GM10266 (cell line): Measurements from ENCODE around the gene ASCL2.
A peak's percentile ranks its signal among the peaks of the same experiment; 100 is the strongest.

Source experiments
- DNase-seq: peaks from one replicate; pipeline ENCODE4 v3.0.0; 2012; ENCODE audit errors: extremely low spot score
- CTCF ChIP-seq: IDR thresholded peaks from 2 replicates; pipeline ENCODE4 v1.5.1; 2012; ENCODE audit warnings: mild to moderate bottlenecking, low read depth; ENCODE audit not compliant: control insufficient read depth, insufficient read depth; ENCODE audit errors: missing control alignments

ASCL2 gene

DNA sequence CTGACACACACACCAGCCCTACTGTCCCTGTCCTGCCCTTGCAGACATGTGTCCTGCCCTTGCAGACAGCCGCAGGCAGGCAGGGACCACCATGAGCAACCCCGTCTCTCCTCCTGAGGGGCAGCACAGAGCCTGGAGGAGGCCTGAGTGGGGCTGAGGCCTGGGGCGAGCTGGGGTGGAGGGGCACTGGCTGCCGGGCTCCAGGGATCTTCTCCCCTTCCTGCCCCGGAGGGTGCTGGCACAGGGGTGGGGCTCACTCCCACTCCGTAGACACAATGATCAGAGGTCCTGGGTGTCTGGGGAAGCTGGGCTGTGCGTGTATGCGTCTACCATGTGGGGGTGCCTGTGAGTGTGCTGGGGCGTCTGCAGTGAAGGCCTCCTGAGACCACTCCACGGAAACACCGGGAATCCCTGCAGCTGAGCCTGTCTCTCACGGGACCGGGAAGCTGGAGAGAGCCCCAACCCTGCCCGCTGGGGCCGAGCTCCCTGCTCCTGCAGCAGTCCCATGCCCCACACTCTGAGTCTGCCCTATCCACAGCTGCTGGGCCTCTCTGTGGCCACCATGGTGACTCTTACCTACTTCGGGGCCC lies 32.0 kb upstream of the ASCL2 start:
- no peak for TF ChIP-seq CTCF
- DNase-seq, result no peak

- no peak for TF ChIP-seq CTCF
Observed at GRCh38 chr11:2301631-2302305, 31.4 kb upstream of the ASCL2 start, which contains the start of the genes C11orf21 and TSPAN32. Gene C11orf21, minus strand, starts transcription at chr11:2301918. Its CDS starts 110 bp downstream, at chr11:2301808. Gene TSPAN32, plus strand, starts transcription at chr11:2302013. Its CDS starts 137 bp downstream, at chr11:2302150.

GRCh38 chr11:2300936-2301630 lies 30.7 kb upstream of the ASCL2 start:
- DNase-seq, result no peak

More at GRCh38 chr11:2301631-2302305, 31.4 kb upstream of the ASCL2 start, which contains the start of the genes C11orf21 and TSPAN32:
- DNase-seq, result no peak

DNA sequence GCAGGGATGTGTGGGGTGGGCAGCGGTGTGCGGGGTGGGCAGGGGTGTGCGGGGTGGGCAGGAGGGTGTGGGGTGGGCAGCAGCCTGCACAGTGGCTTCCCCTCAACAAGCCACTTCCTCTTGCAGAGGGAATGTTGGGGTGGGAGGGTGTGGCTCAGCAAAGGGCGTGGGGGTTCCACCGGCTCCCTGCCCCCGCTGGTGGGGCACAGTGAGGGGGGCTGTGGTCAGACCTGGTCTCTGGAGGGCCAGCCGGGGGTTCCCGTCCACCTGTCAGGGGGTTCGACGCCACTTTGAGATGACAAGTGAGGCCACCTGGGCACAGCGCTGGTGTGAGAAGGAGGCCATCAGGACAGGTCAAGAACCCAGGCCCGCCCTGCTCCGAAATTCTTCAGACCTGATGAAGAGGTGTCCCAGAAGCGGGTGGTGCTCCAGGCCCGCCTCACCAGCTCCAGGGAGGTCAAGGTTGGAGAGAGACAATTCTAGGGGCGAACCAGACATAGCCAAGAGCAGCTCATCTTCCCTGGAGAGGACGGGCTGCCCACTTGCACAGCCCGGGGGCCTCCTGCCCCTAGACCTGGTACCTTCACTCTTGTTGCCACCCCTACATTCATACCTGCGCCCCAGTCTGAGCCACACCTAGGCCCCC lies 30.0 kb upstream of the ASCL2 start:
- no peak for TF ChIP-seq CTCF
- DNase-seq, result no peak

More at GRCh38 chr11:2300936-2301630, 30.7 kb upstream of the ASCL2 start:
- TF ChIP-seq CTCF, result no peak

DNA sequence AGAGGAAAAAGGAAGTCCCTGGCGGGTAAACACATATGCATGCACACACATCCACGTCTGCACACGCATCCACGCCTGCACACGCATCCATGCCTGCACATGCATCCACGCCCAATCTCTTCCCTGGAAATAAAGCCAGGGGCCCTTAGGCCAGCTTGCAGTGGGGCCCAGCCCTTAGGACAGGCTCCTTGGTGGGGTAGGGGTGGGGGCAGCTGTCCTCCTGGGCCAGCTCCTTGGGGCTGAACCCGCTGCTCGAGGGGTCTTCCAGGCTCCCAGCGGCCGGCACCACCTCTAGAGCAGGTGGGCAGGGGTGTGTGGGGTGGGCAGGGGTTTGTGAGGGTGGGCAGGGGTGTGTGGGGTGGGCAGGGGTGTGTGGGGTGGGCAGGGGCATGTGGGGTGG lies 29.4 kb upstream of the ASCL2 start:
- DNase-seq, result no peak
- TF ChIP-seq CTCF, result no peak

GRCh38 chr11:2298795-2299761 lies 28.7 kb upstream of the ASCL2 start:
- peak; percentile 41 for TF ChIP-seq CTCF
- no peak for DNase-seq
